SK-N-SH (cell line): ENCODE results near the gene TAMALIN. TPM values are rescaled to one million over a fixed set of nuclear protein-coding genes. Genes with fewer than 3 reads are reported as not detected.

Experiments
- CTCF ChIA-PET: fragments of 300-600, 350-600 bp; formaldehyde crosslinking; extraction: SDS; loops from one replicate; lab custom pipeline; 2021; lab: Yijun Ruan, JAX
- POLR2A ChIA-PET: fragments of 350-600 bp; sonication (Branson Sonifier 250); formaldehyde crosslinking; extraction: SDS; loops from one replicate; lab custom pipeline; 2020; ENCODE audit warnings: antibody characterized with exemption, inconsistent platforms; lab: Yijun Ruan, JAX
- DNase-seq: peaks from one replicate; pipeline ENCODE4 v3.0.0; 2012
- H2AFZ ChIP-seq: fragments of 200-600 bp; sonication (generic); 2 replicates; pipeline ENCODE4 v1.8.1; 2016; ENCODE audit warnings: antibody characterized with exemption, mild to moderate bottlenecking, low read depth
- H3F3A ChIP-seq: fragments of 200-600 bp; sonication (generic); replicated peaks from 2 replicates; pipeline ENCODE3; 2016; ENCODE audit warnings: antibody characterized with exemption, mild to moderate bottlenecking; ENCODE audit not compliant: insufficient read depth
- H3K27ac ChIP-seq, 2 experiments: fragments of 200-500 bp in 1 of 2; fragments of 200-600 bp in 1 of 2; sonication (Bioruptor generic) in 1 of 2; sonication (generic), shearing (Covaris generic) in 1 of 2; 2 replicates each; pipeline versions ENCODE4 v1.5.1 to v1.6.1; 2014 to 2016; ENCODE audit warnings: low read depth in 2 of 2, inconsistent platforms in 1 of 2, low read length in 1 of 2, mild to moderate bottlenecking in 1 of 2, mixed read lengths in 1 of 2
- H3K27me3 ChIP-seq: fragments of 200-600 bp; sonication (generic), shearing (Covaris generic); 2 replicates; pipeline ENCODE4 v1.6.1; 2016; ENCODE audit warnings: mixed run types; ENCODE audit not compliant: insufficient read depth
- H3K36me3 ChIP-seq, 2 experiments: fragments of 200-500 bp in 1 of 2; fragments of 200-600 bp in 1 of 2; sonication (Bioruptor generic) in 1 of 2; sonication (generic) in 1 of 2; replicated peaks in 1 of 2; 2 replicates each; pipeline versions ENCODE3 to v1.5.1; 2014 to 2016; ENCODE audit warnings: low read length in 1 of 2, mild to moderate bottlenecking in 1 of 2; ENCODE audit not compliant: insufficient read depth in 2 of 2, control insufficient read depth in 1 of 2
- H3K4me1 ChIP-seq, 2 experiments: fragments of 200-500 bp in 1 of 2; fragments of 200-600 bp in 1 of 2; sonication (Bioruptor generic) in 1 of 2; sonication (generic), shearing (Covaris generic) in 1 of 2; 2 replicates each; pipeline versions ENCODE4 v1.5.1 to v1.6.1; 2014 to 2016; ENCODE audit warnings: low read depth in 1 of 2, low read length in 1 of 2, mixed run types in 1 of 2; ENCODE audit not compliant: insufficient read depth in 2 of 2, control insufficient read depth in 1 of 2
- H3K4me2 ChIP-seq: fragments of 200-600 bp; sonication (generic), shearing (Covaris generic); 2 replicates; pipeline ENCODE4 v1.6.1; 2017; ENCODE audit warnings: mixed run types
- H3K4me3 ChIP-seq, 2 experiments: fragments of 200-500 bp in 1 of 2; fragments of 200-600 bp in 1 of 2; sonication (Bioruptor generic) in 1 of 2; sonication (generic), shearing (Covaris generic) in 1 of 2; 2 replicates each; pipeline versions ENCODE4 v1.5.1 to v1.8.1; 2014 to 2016; ENCODE audit warnings: low read depth in 2 of 2, inconsistent platforms in 1 of 2, low read length in 1 of 2, mild to moderate bottlenecking in 1 of 2, mixed read lengths in 1 of 2, moderate library complexity in 1 of 2
- H3K79me2 ChIP-seq: fragments of 200-600 bp; sonication (generic); 2 replicates; pipeline ENCODE4 v1.8.1; 2017; ENCODE audit warnings: mild to moderate bottlenecking; ENCODE audit not compliant: insufficient read depth
- H3K9ac ChIP-seq: fragments of 200-600 bp; sonication (generic); 2 replicates; pipeline ENCODE4 v1.6.1; 2017; ENCODE audit warnings: mixed run types
- H3K9me2 ChIP-seq: fragments of 200-600 bp; sonication (generic); 2 replicates; pipeline ENCODE4 v1.6.1; 2017; ENCODE audit warnings: mixed run types
- H3K9me3 ChIP-seq: fragments of 200-600 bp; sonication (generic); 2 replicates; pipeline ENCODE4 v1.6.1; 2017; ENCODE audit warnings: mixed run types, mild to moderate bottlenecking, moderate library complexity
- H4K20me1 ChIP-seq: fragments of 200-600 bp; sonication (generic); 2 replicates; pipeline ENCODE4 v1.6.1; 2017; ENCODE audit warnings: mild to moderate bottlenecking, mixed run types; ENCODE audit not compliant: insufficient read depth
- ELF1 ChIP-seq: IDR thresholded peaks from 2 replicates; pipeline ENCODE4 v1.4.0; 2012
- EP300 ChIP-seq, 2 experiments: IDR thresholded peaks; 2 replicates each; pipeline versions ENCODE4 v1.4.0 to v1.6.1; 2012; ENCODE audit warnings: borderline replicate concordance in 1 of 2, low read depth in 1 of 2, low read length in 1 of 2
- EZH2phosphoT487 ChIP-seq: fragments of 200-600 bp; sonication (generic); IDR thresholded peaks from 2 replicates; pipeline ENCODE4 v1.6.1; 2017; ENCODE audit warnings: low read depth, mixed run types, mild to moderate bottlenecking, antibody characterized with exemption, moderate library complexity, borderline replicate concordance
- FOXM1 ChIP-seq: IDR thresholded peaks from 2 replicates; pipeline ENCODE4 v1.4.0; 2012; ENCODE audit warnings: low read depth, mild to moderate bottlenecking
- GABPA ChIP-seq: IDR thresholded peaks from 2 replicates; pipeline ENCODE4 v1.4.0; 2012; ENCODE audit warnings: low read depth, mild to moderate bottlenecking
- GATA2 ChIP-seq: sonication (generic); formaldehyde crosslinking; IDR thresholded peaks from 2 replicates; pipeline ENCODE4 v1.5.0; 2020; ENCODE audit warnings: mild to moderate bottlenecking, missing genetic modification reagents
- MAX ChIP-seq: IDR thresholded peaks from 2 replicates; pipeline ENCODE4 v1.4.0; 2012; ENCODE audit warnings: low read depth
- NFIC ChIP-seq: IDR thresholded peaks from 2 replicates; pipeline ENCODE4 v1.4.0; 2012; ENCODE audit warnings: borderline replicate concordance
- NRF1 ChIP-seq: IDR thresholded peaks from 2 replicates; pipeline ENCODE4 v1.6.1; 2012; ENCODE audit warnings: low read depth, mild to moderate bottlenecking, low read length
- POLR2AphosphoS5 ChIP-seq: IDR thresholded peaks from 2 replicates; pipeline ENCODE4 v1.6.1; 2012; ENCODE audit warnings: low read depth, low read length
- RCOR1 ChIP-seq: fragments of 150-350 bp; IDR thresholded peaks from 2 replicates; pipeline ENCODE4 v1.6.1; 2017; ENCODE audit warnings: antibody characterized with exemption, low read length
- RXRA ChIP-seq: IDR thresholded peaks from 2 replicates; pipeline ENCODE4 v1.4.0; 2012; ENCODE audit warnings: low read depth, mild to moderate bottlenecking, borderline replicate concordance
- SIN3A ChIP-seq: IDR thresholded peaks from 2 replicates; pipeline ENCODE4 v1.6.1; 2012; ENCODE audit warnings: low read depth, mild to moderate bottlenecking, low read length, moderate library complexity, borderline replicate concordance
- SMC3 ChIP-seq: IDR thresholded peaks from 2 replicates; pipeline ENCODE4 v1.6.1; 2012; ENCODE audit warnings: low read depth, low read length, improper control_type of control experiment
- TEAD4 ChIP-seq: IDR thresholded peaks from 2 replicates; pipeline ENCODE4 v1.4.0; 2012; ENCODE audit warnings: mild to moderate bottlenecking, borderline replicate concordance; ENCODE audit not compliant: insufficient read depth
- USF2 ChIP-seq: fragments of 150-350 bp; IDR thresholded peaks from 2 replicates; pipeline ENCODE4 v1.6.1; 2017; ENCODE audit warnings: antibody characterized with exemption, low read length, low read depth, borderline replicate concordance
- YY1 ChIP-seq: IDR thresholded peaks from 2 replicates; pipeline ENCODE4 v1.4.0; 2012; ENCODE audit warnings: low read depth, mild to moderate bottlenecking
- WGBS: methylation state at CpG from one replicate; pipeline ENCODE4 v1.1.6; 2017; ENCODE audit warnings: low lambda C conversion rate; 5-methylcytosine and 5-hydroxymethylcytosine counted together
- polyA plus RNA-seq, 3 experiments: library from polyadenylated mRNA; depleted of rRNA; stranded (reverse); fragments of >200 nt; gene quantifications; 2 replicates each; pipeline ENCODE4 v1.2.3, GENCODE V29; 2012
- TF ChIP-seq, protein P1 (sequence below): IDR thresholded peaks from 2 replicates; pipeline ENCODE4 v1.4.0; 2012; ENCODE audit warnings: low read depth, borderline replicate concordance
- TF ChIP-seq, protein P2 (sequence below): fragments of 200-600 bp; sonication (generic); IDR thresholded peaks from 2 replicates; pipeline ENCODE4 v1.6.1; 2017; ENCODE audit warnings: antibody characterized with exemption, mild to moderate bottlenecking, moderate library complexity

TAMALIN gene
- polyA plus RNA-seq, 1 of the 3 experiments (the other 2 are of a cell fraction), result 2.4 TPM

DNA sequence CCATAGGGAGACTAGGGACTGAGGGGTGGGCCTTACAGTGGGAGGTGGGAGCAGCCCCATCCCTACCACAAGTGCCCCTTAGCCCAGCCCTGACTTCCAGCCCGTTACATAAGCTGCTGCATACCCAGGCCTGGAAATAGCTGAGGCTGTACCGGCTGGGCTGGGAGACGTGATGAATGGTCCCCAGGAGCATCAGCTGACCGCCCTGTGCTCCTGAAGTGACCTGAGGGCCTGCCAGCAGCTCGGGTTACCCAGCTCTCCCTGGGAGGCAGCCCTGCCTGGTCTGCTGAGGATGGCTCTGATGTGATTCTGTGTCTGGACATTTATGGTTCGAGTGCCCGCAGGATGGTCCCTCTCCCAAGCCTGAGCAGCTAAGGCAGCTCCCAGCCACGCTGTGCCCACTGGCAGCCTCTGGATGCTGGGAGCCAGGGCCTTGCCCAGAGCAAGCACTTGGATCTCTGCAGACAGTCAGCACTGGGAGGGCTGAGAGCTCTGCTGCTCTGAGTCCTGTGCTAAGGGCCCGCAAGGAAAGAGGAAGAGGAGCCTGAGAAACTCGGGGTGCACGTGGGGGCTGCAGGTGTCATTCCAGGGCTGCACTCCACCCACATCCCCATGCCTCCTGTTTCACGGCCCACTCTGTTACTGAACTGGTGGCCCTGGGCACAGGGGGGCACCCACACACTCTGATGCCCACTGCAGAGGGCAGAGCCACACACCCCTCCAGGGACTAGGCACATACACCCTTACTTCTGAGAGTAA is 20.5 kb downstream of the TAMALIN start:
- CTCF ChIA-PET, result interaction anchor here (1.2 to 30.2 kb wide), 10 partner anchors 8 to 251 kb away, joined by 3 to 949 read pairs (median 223); partner anchors contain the start of genes ANKRD33, ATG101, NR4A1 and SMIM41
- no peak for DNase-seq
- Histone ChIP-seq H3K9me3 (no peaks in the 10 kb centered on the region), H3K27me3 (no peaks in the 10 kb centered on the region), H3K79me2 (no peaks in the 10 kb centered on the region), H3K27ac (no peak overlapping the region), H3K36me3 (no peaks in the 10 kb centered on the region), H3K4me3 (no peak overlapping the region), H3K4me1 (peaks cover 5 to 25% of the 10 kb centered on the region in 2 experiments; a peak in 2 of 4 replicates), H2AFZ (no peak overlapping the region), H3K4me2 (no peak overlapping the region), H3K9ac (no peak overlapping the region), H3F3A (no peaks in the 10 kb centered on the region), H4K20me1 (no peaks in the 10 kb centered on the region), H3K9me2 (no peaks in the 10 kb centered on the region)
- POLR2A ChIA-PET, result no interaction called here
- 86% methylated on average over 1 of the region's 12 CpGs for WGBS
- TF ChIP-seq SIN3A (no peak), GATA2 (CRISPR knock-in tag) (no peak), ELF1 (no peak), NFIC (no peak), TEAD4 (no peak), RXRA (no peak), POLR2AphosphoS5 (no peak), EZH2phosphoT487 (no peak), MAX (no peak), NRF1 (no peak), YY1 (no peak), RCOR1 (no peak), USF2 (no peak), FOXM1 (no peak)
- TF ChIP-seq, protein P1, sequence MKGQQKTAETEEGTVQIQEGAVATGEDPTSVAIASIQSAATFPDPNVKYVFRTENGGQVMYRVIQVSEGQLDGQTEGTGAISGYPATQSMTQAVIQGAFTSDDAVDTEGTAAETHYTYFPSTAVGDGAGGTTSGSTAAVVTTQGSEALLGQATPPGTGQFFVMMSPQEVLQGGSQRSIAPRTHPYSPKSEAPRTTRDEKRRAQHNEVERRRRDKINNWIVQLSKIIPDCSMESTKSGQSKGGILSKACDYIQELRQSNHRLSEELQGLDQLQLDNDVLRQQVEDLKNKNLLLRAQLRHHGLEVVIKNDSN, result no peak

DNA sequence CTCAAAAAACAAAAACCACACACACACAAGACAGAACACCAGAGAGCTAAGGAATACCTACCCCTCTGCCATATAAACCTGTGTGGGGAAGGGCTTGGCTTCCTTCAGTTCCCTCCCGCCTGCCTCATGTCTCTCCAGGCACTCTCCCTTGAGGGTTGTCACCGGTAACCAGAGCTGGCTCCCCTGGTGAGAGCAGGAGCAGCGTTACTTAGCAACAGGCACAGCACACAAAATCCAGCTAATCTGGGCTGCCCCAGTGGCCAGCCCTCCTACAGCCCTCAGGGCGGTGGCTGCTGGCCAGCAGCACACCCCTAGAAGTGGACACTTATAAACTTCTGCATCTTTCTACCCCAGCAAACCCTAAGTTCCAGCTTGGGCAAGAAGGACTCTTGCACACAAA is 22.9 kb downstream of the TAMALIN start:
- Histone ChIP-seq H3K9me3 (no peaks in the 10 kb centered on the region), H4K20me1 (no peaks in the 10 kb centered on the region), H3K9me2 (no peaks in the 10 kb centered on the region), H3K27ac (no peak overlapping the region; a peak in 1 of 4 replicates), H3K27me3 (no peaks in the 10 kb centered on the region), H3K4me3 (no peak overlapping the region), H3K4me1 (peaks cover 5 to 26% of the 10 kb centered on the region in 2 experiments; a peak in 2 of 4 replicates), H3K36me3 (no peaks in the 10 kb centered on the region), H2AFZ (no peak overlapping the region), H3K9ac (no peak overlapping the region), H3K4me2 (no peak overlapping the region), H3K79me2 (no peaks in the 10 kb centered on the region), H3F3A (no peaks in the 10 kb centered on the region)
- ChIA-PET POLR2A (interaction anchor here (0.8 kb wide), 3 partner anchors 21 to 33 kb away, joined by 3 to 4 read pairs (median 4); partner anchors contain the start of gene NR4A1), CTCF (interaction anchor here (1.0 to 30.2 kb wide), 10 partner anchors 6 to 104 kb away, joined by 3 to 949 read pairs (median 14); partner anchors contain the start of genes ATG101, NR4A1 and SMIM41)
- peak; percentile 68 for DNase-seq
- WGBS, result 53% methylated on average over 4 of the region's 4 CpGs
- TF ChIP-seq RCOR1 (no peak), GABPA (no peak), SMC3 (no peak), YY1 (no peak), RXRA (no peak), EP300 (IDR thresholded peaks at IDR 0.05; ENCODE audit: borderline replicate concordance in 1 of 2, low read depth in 1 of 2, low read length in 1 of 2) (no peak), USF2 (no peak)
- TF ChIP-seq, protein P2, sequence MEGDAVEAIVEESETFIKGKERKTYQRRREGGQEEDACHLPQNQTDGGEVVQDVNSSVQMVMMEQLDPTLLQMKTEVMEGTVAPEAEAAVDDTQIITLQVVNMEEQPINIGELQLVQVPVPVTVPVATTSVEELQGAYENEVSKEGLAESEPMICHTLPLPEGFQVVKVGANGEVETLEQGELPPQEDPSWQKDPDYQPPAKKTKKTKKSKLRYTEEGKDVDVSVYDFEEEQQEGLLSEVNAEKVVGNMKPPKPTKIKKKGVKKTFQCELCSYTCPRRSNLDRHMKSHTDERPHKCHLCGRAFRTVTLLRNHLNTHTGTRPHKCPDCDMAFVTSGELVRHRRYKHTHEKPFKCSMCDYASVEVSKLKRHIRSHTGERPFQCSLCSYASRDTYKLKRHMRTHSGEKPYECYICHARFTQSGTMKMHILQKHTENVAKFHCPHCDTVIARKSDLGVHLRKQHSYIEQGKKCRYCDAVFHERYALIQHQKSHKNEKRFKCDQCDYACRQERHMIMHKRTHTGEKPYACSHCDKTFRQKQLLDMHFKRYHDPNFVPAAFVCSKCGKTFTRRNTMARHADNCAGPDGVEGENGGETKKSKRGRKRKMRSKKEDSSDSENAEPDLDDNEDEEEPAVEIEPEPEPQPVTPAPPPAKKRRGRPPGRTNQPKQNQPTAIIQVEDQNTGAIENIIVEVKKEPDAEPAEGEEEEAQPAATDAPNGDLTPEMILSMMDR, result no peak
